Mononuclear cell (primary cell): Measurements from ENCODE around the gene ATAD5. TPM values are rescaled to one million over a fixed set of nuclear protein-coding genes. Genes with fewer than 3 reads are reported as not detected.
"Not testable (repeated sequence)": the region's sequence is repeated elsewhere in the genome, so short reads cannot be mapped to it uniquely, and the experiment has no call there.

Source experiments
- H3K27me3 ChIP-seq: 2 replicates; pipeline ENCODE4 v1.6.0; 2011; ENCODE audit warnings: low read length, control low read depth; ENCODE audit not compliant: insufficient read depth
- H3K4me1 ChIP-seq: 2 replicates; pipeline ENCODE4 v1.5.1; 2011; ENCODE audit warnings: mild to moderate bottlenecking, low read length, control low read depth; ENCODE audit not compliant: insufficient read depth
- H3K4me3 ChIP-seq: 2 replicates; pipeline ENCODE4 v1.5.1; 2011; ENCODE audit warnings: mild to moderate bottlenecking, low read length, moderate library complexity
- H3K9me3 ChIP-seq: 2 replicates; pipeline ENCODE4 v1.5.1; 2011; ENCODE audit warnings: low read depth, mild to moderate bottlenecking, control low read depth, low read length
- total RNA-seq: library from RNA; depleted of rRNA; stranded (reverse); fragments of >200 nt; gene quantifications from one replicate; pipeline ENCODE4 v1.2.3, GENCODE V29; 2012

The ATAD5 gene
- total RNA-seq, 1 donor, result 4.0 TPM

DNA sequence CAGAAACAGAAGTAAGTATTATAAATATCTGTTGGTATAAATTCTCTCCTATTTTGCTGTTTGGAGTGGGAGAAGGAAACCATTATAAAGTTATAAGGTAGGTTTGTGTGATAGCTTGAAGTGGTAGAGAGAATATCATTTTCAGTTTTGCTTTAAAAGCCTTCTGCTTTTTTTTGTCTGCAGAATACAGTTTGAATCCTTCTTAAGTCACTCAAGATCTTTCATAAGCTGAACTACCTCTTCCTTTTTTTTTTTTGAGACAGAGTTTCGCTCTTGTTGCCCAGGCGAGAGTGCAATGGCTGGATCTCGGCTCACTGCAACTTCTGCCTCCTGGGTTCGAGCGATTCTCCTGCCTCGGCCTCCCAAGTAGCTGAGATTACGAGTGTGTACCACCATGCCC lies 9.0 kb downstream of the ATAD5 start:
- H3K4me3 ChIP-seq, result peak overlapping the region; percentile 34
- no peaks in the 10 kb centered on the region for H3K27me3 ChIP-seq
- no peaks in the 10 kb centered on the region for H3K9me3 ChIP-seq
- peaks cover 8% of the 10 kb centered on the region for H3K4me1 ChIP-seq

DNA sequence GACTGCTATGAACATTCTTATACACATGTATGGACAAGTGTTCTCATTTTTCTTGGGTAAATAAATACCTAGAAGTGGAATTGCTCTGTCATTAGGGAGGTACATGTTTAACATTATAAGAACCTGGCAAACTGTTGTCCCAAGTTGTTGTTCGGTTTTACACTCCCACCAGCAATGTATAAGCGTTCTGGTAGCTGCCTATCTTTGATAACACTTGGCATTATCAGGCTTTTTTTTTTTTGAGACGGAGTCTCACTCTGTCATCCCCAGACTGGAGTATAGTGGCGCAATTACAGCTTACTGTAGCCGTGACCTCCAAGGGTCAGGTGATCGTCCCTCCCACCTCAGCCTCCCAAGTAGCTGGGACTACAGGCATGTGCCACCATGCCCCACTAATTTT lies 16.3 kb downstream of the ATAD5 start:
- no peaks in the 10 kb centered on the region for H3K9me3 ChIP-seq

DNA sequence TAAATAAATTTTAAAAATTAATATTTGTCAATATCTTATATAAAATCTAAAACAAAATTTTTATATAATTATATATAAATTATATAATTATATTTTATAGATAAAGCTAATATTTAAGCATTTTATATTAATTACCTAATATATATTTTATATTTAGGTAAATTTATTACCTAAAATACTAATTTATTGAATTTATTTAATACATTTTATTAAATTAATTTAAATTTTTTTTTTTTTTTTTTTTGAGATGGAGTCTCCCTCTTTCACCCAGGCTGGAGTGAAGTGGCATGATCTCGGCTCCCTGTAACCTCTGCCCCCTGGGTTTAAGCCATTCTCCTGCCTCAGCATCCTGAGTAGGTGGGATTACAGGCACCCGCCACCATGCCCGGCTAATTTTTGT lies 22.4 kb downstream of the ATAD5 start:
- Histone ChIP-seq H3K4me1 (no peaks in the 10 kb centered on the region), H3K9me3 (no peaks in the 10 kb centered on the region), H3K4me3 (no peak overlapping the region), H3K27me3 (no peaks in the 10 kb centered on the region)

More for the DNA sequence above, 16.3 kb downstream of the ATAD5 start:
- Histone ChIP-seq H3K4me1 (no peaks in the 10 kb centered on the region), H3K4me3 (no peak overlapping the region), H3K27me3 (no peaks in the 10 kb centered on the region)

DNA sequence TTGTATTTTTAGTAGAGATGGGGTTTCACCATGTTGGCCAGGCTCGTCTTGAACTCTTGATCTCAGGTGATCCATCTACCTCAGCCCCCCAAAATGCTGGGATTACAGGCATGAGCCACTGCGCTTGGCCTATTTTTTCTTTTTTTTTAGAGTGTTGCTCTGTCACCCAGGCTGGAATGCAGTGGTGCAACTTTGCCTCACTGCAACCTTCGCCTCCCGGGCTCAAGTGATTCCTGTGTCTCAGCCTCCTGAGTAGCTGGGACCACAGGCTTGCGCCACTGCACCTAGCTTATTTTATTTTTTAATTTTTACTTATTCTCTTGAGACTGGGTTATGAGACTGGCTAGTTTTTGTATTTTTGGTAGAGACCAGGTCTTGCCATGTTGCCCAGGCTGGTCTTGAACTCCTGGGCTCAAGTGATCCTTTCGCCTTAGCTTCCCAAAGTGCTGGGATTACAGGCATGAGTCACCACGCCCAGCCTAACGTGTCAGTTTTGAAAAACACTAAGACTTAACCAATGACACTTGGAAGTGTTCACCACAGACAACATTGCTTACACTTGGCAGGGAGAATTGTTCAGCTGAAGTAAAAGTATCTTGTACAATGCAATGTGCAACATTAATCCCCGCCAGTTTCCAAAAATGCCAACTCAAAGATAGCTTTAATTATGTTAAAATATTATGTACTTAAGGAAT lies 26.9 kb downstream of the ATAD5 start:
- H3K9me3 ChIP-seq, result no peaks in the 10 kb centered on the region
- no peaks in the 10 kb centered on the region for H3K27me3 ChIP-seq
- no peaks in the 10 kb centered on the region for H3K4me1 ChIP-seq
- H3K4me3 ChIP-seq, result no peak overlapping the region

DNA sequence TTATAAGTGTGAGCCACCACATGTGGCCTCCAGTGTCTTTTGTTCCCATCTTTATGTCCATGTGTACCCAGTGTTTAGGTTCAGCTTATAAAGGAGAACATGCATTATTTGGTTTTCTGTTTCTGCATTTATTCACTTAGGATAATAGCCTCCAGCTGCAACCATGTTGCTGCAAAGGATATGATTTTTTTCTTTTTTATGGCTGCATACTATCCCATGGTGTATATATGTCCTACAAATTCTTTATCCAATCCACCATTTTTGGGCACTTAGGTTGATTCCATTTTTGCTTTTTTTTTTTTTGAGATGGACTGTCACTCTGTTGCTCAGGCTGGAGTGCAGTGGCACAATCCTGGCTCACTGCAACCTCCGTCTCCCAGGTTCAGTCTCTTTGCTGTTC lies 32.9 kb downstream of the ATAD5 start:
- Histone ChIP-seq H3K9me3 (no peaks in the 10 kb centered on the region), H3K4me3 (no peak overlapping the region), H3K4me1 (no peaks in the 10 kb centered on the region), H3K27me3 (no peaks in the 10 kb centered on the region)

DNA sequence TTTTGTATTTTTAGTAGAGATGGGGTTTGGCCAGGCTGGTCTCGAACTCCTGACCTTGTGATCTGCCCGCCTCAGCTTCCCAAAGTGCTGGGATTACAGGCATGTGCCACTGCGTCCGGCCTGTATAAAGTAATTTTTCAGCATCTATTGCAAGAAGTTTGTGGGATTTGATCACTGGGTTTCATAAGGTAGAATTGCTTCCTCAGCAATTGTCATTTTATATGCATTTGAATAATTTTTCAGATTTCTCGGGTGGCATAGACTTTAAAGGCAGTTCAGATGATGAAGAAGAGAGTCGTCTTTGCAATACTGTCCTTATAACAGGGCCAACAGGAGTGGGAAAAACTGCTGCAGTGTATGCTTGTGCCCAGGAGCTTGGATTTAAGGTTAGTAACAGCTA lies 37.2 kb downstream of the ATAD5 start:
- Histone ChIP-seq H3K9me3 (no peaks in the 10 kb centered on the region), H3K4me1 (no peaks in the 10 kb centered on the region), H3K27me3 (no peaks in the 10 kb centered on the region), H3K4me3 (no peak overlapping the region)

DNA sequence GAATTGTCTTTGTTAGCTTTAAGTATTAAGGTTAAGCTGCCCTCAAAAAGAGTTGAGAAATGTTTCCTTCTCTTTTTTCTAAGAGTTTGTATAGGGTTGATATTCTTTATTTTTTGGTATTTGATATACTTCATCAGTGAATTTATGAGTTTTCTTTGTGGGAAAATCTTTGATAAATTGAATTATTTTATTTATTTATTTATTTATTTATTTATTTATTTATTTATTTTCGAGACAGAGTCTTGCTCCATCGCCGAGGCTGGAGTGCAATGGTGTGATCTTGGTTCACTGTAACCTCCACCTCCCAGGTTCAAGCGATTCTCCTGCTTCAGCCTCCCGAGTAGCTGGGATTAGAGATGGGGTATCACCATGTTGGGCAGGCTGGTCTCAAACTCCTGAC lies 54.4 kb downstream of the ATAD5 start:
- H3K27me3 ChIP-seq, result no peaks in the 10 kb centered on the region
- H3K4me1 ChIP-seq, result no peaks in the 10 kb centered on the region
- H3K4me3 ChIP-seq, result no peak overlapping the region
- no peaks in the 10 kb centered on the region for H3K9me3 ChIP-seq

DNA sequence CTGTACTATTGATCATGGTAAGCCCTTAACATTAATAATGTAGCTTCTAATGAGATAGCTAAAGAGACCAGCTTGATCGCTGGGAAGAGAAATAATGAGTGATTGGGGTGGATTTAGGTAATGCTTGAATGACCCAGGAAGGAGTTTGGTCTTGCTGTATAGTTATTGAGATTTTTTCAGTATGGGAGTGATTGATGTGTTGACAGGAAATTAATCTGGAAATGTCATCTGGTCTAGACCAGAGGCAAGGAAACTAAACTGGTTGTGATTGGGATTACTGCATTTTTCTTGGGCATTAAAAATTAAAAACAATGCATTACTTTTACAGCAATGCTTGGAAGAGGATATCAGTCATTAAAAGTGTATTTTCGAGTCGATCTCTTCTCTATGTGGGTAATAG lies 62.5 kb downstream of the ATAD5 start:
- no peak overlapping the region for H3K4me3 ChIP-seq
- no peaks in the 10 kb centered on the region for H3K27me3 ChIP-seq
- no peaks in the 10 kb centered on the region for H3K9me3 ChIP-seq
- H3K4me1 ChIP-seq, result no peaks in the 10 kb centered on the region

DNA sequence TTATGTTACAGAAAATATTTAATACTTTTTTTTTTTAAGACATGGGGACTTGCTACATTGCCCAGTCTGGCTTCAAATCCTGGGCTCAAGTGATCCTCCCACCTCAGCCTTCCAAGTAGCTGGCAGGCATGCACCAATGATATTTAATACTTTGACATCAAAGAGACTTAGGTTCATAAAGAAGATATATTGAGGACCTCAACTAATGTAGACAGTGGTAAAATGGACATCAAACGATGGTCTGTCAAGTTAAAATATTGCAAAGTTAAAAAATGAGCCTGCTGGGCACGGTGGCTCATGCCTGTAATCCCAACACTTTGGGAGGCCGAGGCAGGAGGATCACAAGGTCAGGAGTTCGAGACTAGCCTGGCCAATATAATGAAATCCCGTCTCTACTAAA lies 65.5 kb downstream of the ATAD5 start:
- Histone ChIP-seq H3K4me1 (peaks cover 4% of the 10 kb centered on the region), H3K27me3 (no peaks in the 10 kb centered on the region), H3K9me3 (no peaks in the 10 kb centered on the region), H3K4me3 (no peak overlapping the region)

DNA sequence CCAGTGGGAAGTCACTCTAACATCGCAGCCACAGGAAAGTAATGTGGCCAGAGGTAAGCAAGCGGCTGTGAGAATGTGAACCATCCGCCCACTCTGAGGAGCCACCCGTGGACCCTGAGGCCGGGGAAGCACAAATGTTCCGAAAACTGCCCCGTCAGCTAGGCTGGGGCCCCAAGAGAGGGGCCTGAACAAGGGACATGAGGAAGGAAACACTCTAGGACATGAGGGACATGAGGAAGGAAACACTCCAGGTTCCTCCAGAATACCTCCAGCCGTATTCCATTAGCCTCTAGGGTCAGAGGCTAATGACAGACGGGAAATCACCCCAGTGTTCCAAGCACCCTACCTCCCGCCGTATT lies 74.0 kb downstream of the ATAD5 start:
- peak overlapping the region; percentile 67 for H3K4me3 ChIP-seq

DNA sequence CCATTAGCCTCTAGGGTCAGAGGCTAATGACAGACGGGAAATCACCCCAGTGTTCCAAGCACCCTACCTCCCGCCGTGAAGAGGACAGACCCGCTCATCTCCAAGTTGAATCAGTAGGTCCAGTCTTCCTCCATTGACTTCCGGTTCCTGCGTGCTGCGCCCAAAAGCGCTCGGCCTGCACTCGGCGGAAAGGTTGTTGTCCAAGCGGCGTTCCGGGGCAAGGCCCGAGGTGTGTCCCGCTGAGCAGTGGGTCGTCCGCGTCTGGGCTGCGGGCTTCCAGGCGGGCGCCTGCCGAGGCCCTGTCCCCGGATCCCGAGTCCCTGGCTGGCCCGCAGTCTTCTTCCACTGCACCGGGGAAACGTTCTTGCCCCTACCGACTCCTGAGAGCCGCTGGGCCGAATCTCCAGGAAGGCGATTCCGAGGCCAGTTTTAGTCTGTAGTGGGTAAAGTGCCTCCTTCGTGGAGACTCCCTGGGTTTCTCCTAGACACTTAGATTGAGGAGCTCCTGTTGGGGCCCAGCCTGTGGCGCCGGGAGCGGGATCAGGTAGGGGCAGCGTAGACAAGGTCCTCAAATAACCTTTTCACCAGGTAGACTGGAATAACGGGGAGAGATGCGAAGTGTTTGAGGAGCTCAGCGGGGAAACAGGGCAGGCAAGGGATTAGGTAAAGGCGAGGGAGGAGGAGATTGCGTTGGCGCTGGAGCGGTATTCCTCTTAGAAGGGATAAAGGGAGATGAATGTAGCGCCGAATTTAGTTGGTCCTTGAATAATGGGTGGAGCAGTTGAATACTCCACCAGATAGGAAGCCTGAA lies 74.5 kb downstream of the ATAD5 start, which contains the start of gene TEFM:
Gene TEFM (minus strand): TSS at position 138 of the 811 bp plus-strand sequence. CDS start 40 bp downstream, at position 98.
- no peaks in the 10 kb centered on the region for H3K9me3 ChIP-seq
- peaks cover 33% of the 10 kb centered on the region for H3K4me1 ChIP-seq
- no peaks in the 10 kb centered on the region for H3K27me3 ChIP-seq
- H3K4me3 ChIP-seq, result peak within 1 kb of the TSS; percentile 67

More for the DNA sequence above, 74.0 kb downstream of the ATAD5 start:
- Histone ChIP-seq H3K27me3 (no peaks in the 10 kb centered on the region), H3K9me3 (no peaks in the 10 kb centered on the region), H3K4me1 (peaks cover 36% of the 10 kb centered on the region)

DNA sequence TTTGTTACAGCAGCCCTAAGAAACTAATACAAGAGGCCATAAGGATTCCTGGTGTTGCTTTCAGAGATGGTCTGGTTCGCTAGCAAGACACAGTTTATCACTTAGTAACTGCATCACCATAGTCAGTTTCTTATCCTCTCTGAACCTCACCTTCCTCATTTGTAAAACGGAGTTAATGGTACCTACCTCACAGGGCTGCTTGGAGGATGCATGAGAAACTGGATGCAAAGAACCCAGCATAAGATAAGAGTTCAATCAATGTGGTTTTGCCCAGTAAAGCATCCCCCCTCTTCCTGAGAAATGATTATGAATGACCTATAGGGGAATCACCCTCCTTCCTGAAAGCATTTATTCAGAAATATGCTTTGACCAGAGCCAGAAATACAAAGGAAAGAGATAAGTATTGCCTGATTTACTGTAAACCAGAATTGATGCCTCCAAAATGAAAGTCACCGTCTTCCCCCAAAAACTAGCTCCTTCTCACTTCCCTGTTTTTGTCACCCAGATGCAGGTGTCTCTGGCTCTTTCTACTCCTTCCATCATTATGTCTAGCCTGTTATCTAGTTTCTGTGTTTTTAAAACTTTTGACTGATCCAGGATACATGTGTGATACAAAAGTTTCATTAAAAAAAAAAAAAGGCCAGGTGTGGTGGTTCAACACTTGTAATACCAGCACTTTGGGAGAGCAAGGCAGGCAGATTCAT lies 77.1 kb downstream of the ATAD5 start:
- Histone ChIP-seq H3K9me3 (no peaks in the 10 kb centered on the region), H3K4me1 (peaks cover 32% of the 10 kb centered on the region), H3K4me3 (no peak overlapping the region), H3K27me3 (no peaks in the 10 kb centered on the region)

DNA sequence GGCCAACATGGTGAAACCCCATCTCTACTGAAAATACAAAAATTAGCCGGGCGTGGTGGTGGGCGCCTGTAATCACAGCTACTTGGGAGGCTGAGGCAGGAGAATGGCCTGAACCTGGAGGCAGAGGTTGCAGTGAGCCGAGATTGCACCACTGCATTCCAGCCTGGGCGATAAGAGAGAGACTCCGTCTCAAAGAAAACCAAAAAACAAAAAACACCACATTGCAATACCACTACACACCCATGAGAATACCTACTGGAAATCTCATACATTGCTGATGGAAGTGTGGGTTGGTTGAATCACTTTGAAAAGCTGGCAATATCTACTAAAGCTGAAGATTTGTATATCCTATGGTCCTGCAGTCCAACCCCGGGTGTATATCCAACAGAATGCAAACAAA lies 78.4 kb downstream of the ATAD5 start:
- H3K4me1 ChIP-seq, result peaks cover 30% of the 10 kb centered on the region
- H3K9me3 ChIP-seq, H3K4me3 ChIP-seq, H3K27me3 ChIP-seq: not testable (repeated sequence)

DNA sequence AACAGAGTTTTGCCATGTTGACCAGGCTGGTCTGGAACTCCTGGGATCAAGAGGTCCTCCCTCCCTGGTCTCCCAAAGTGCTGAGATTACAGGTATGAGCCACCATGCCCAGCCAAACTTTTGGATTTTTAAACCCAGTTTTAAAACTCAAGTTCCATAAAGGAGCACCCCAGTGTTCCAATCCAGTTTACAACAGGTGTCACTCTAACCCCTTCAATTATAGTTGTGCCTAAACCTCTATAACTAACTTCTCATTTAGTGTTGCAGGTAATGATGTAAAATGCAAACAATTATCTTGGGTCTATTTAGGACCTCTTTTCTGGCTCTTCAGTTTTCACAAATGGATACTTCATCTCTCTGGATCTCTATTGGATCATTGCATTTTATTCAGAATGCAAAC lies 82.2 kb downstream of the ATAD5 start:
- no peaks in the 10 kb centered on the region for H3K9me3 ChIP-seq
- H3K4me1 ChIP-seq, result peaks cover 2% of the 10 kb centered on the region
- H3K27me3 ChIP-seq, result no peaks in the 10 kb centered on the region
- H3K4me3 ChIP-seq, result no peak overlapping the region

DNA sequence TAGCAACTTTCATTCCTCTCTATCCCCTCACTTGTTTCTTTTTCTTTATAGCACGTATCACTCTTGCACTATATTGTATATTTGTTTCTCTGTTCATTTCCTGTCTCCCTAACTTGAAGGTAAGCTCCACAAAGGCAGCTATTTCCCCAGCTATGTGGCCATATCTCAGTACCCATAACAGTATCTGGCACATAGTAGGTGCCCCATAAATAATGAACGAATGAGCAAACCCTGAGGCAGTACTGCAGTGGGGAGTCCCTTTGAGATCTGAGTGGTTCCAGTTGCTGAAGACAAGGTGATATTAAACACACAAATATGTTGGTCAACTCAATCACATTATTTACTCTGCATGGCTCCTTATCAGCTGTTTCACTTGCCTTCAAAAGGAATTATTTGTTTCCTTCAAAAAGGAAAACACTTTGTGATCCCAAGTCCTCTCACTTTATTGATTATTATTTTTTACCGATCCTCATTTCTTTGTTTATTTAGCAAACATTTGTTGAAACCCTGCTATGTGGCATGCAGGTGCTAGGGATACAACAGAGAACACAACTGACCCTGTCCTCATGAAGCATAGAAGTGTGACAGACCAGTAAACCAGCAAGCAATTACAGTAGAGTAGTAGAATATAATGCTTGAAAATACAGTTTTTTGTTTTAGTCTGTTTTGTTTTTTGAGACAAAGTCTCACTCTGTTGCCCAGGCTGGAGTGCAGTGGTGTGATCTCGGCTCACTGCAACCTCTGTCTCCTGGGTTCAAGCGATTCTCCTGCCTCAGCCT lies 84.3 kb downstream of the ATAD5 start:
- Histone ChIP-seq H3K4me3 (no peak overlapping the region), H3K27me3 (peaks cover 5% of the 10 kb centered on the region), H3K9me3 (no peaks in the 10 kb centered on the region), H3K4me1 (peaks cover 2% of the 10 kb centered on the region)
